MM.1S (cell line): ENCODE results near the gene TUBGCP3.

Experiments
- DNase-seq: peaks from one replicate; pipeline ENCODE4 v3.0.0-alpha.2; 2015
- H2AFZ ChIP-seq: fragments of 300-600 bp; sonication (generic); 2 replicates; pipeline ENCODE4 v1.6.0; 2016; ENCODE audit warnings: antibody characterized with exemption, low read length
- H3F3A ChIP-seq: fragments of 300-600 bp; sonication (generic); 2 replicates; pipeline ENCODE4 v1.6.1; 2016; ENCODE audit warnings: mild to moderate bottlenecking, antibody characterized with exemption, low read length, moderate library complexity, mixed read lengths; ENCODE audit not compliant: insufficient read depth
- H3K27ac ChIP-seq: fragments of 300-600 bp; sonication (generic); 2 replicates; pipeline ENCODE4 v1.5.1; 2016; ENCODE audit warnings: mild to moderate bottlenecking, low read length
- H3K27me3 ChIP-seq: fragments of 300-600 bp; sonication (generic); replicated peaks from 2 replicates; pipeline ENCODE4 v1.6.0; 2016; ENCODE audit warnings: low read length; ENCODE audit not compliant: insufficient read depth
- H3K36me3 ChIP-seq: fragments of 300-600 bp; sonication (generic); replicated peaks from 2 replicates; pipeline ENCODE4 v1.6.1; 2016; ENCODE audit warnings: mild to moderate bottlenecking, low read length, mixed read lengths; ENCODE audit not compliant: insufficient read depth
- H3K4me1 ChIP-seq: fragments of 300-600 bp; sonication (generic); 2 replicates; pipeline ENCODE4 v1.6.1; 2016; ENCODE audit warnings: low read length, mixed read lengths
- H3K4me2 ChIP-seq: fragments of 300-600 bp; sonication (generic); 2 replicates; pipeline ENCODE4 v1.6.0; 2016; ENCODE audit warnings: low read depth, low read length
- H3K4me3 ChIP-seq: fragments of 300-600 bp; sonication (generic); 2 replicates; pipeline ENCODE4 v1.5.1; 2016; ENCODE audit warnings: low read length, mixed read lengths
- H3K79me2 ChIP-seq: fragments of 300-600 bp; sonication (generic); 2 replicates; pipeline ENCODE4 v1.6.1; 2016; ENCODE audit warnings: mixed run types, low read length, mixed read lengths
- H3K9ac ChIP-seq: fragments of 300-600 bp; sonication (generic); 2 replicates; pipeline ENCODE4 v1.6.1; 2016; ENCODE audit warnings: low read length, mixed read lengths
- H3K9me2 ChIP-seq: fragments of 300-600 bp; sonication (generic); replicated peaks from 2 replicates; pipeline ENCODE4 v1.6.1; 2016; ENCODE audit warnings: mild to moderate bottlenecking, low read length, mixed read lengths; ENCODE audit not compliant: insufficient read depth
- H3K9me3 ChIP-seq: fragments of 300-600 bp; sonication (generic); replicated peaks from 2 replicates; pipeline ENCODE4 v1.6.1; 2016; ENCODE audit warnings: mild to moderate bottlenecking, low read length, mixed read lengths; ENCODE audit not compliant: insufficient read depth
- H4K20me1 ChIP-seq: fragments of 300-600 bp; sonication (generic); 2 replicates; pipeline ENCODE4 v1.6.1; 2016; ENCODE audit warnings: mild to moderate bottlenecking, low read length, moderate library complexity, mixed read lengths; ENCODE audit not compliant: insufficient read depth
- CTCF ChIP-seq: fragments of 300-600 bp; sonication (generic); IDR thresholded peaks from 2 replicates; pipeline ENCODE4 v1.5.1; 2016; ENCODE audit warnings: antibody characterized with exemption, low read length, mixed read lengths
- EZH2 ChIP-seq: fragments of 300-600 bp; sonication (generic); optimal IDR thresholded peaks from 2 replicates; pipeline ENCODE3; 2017; ENCODE audit warnings: low read depth, mild to moderate bottlenecking, antibody characterized with exemption, low read length, mixed read lengths
- EZH2phosphoT487 ChIP-seq: fragments of 300-600 bp; sonication (generic); IDR thresholded peaks from 2 replicates; pipeline ENCODE4 v1.6.1; 2018; ENCODE audit warnings: antibody characterized with exemption, low read length

The TUBGCP3 gene

DNA sequence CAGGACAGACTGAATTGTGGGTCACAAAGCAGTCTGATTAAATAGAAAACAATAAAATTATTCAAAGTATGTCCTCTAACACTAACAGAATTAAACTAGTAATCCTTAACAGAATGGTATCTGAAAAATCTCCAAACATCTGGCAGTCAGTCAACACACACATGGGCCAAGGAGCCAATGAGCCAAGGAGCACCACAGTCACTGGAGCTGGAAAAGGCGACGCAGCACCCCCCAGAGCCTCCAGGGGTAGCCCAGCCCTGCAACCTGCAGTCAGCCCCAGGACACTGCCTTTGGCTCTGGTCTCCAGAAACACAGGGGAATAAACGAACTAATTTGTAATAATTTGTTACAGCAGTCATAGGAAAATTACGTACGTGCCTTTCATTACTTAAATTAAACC is 12.3 kb downstream of the TUBGCP3 start:
- Histone ChIP-seq H3K79me2 (peaks cover 99% of the 10 kb centered on the region), H2AFZ (no peak overlapping the region), H3K27ac (no peak overlapping the region), H4K20me1 (peaks cover 78% of the 10 kb centered on the region), H3K9ac (no peak overlapping the region), H3K4me3 (no peak overlapping the region), H3K9me3 (no peaks in the 10 kb centered on the region), H3K36me3 (no peaks in the 10 kb centered on the region), H3K4me1 (peaks cover 21% of the 10 kb centered on the region), H3K4me2 (peak overlapping the region; percentile 18; the same call in 1 of the 2 replicates), H3F3A (peaks cover 6% of the 10 kb centered on the region; the same call in 1 of the 2 replicates), H3K27me3 (no peaks in the 10 kb centered on the region), H3K9me2 (no peaks in the 10 kb centered on the region)
- TF ChIP-seq CTCF = no peak
- TF ChIP-seq EZH2phosphoT487 = no peak
- no peak for TF ChIP-seq EZH2
- no peak for DNase-seq

DNA sequence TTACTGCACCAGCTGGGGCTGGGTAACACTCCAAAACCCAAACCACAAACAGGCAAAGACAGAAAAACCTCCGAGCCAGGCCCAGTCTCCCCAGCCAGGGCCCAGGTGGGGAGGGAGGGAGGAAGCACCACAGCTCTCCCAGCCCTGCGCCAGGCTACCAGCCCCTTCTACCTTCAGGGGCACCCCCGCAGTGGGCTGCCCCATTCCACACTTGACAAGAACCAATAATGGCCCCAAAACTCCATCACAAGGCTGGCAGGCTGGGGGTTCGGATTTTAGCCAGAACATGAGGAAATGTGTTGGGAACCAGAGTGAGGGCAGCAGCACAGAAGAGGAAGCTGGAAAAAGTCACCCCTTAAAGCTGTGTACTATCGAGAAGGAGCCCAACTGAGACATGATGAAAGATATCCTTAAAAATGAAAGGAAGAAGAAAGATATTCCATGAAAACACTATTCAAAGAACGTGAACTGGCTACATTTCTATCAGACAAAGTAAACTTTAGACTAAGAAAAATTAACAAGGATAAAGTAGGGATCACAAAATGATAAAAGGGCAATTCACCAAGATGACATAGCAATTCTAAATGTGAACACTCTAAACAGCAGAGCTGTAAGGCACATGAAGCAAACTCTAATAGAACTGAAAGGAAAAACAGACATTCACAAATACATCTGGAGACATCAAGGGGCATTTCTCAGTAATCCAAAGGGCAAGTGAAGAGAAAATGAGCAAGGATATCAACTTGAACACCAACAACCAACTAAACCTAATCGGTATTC is 12.9 kb downstream of the TUBGCP3 start:
- Histone ChIP-seq H3K4me2 (peak overlapping the region; percentile 18; the same call in 1 of the 2 replicates), H2AFZ (no peak overlapping the region), H3K9ac (no peak overlapping the region), H3F3A (peaks cover 6% of the 10 kb centered on the region; the same call in 1 of the 2 replicates), H3K4me3 (no peak overlapping the region), H3K27me3 (no peaks in the 10 kb centered on the region), H3K9me3 (no peaks in the 10 kb centered on the region), H3K9me2 (no peaks in the 10 kb centered on the region), H3K27ac (peak overlapping the region; percentile 31; the same call in 1 of the 2 replicates), H3K79me2 (peaks cover 99% of the 10 kb centered on the region), H4K20me1 (peaks cover 73% of the 10 kb centered on the region), H3K36me3 (no peaks in the 10 kb centered on the region), H3K4me1 (peaks cover 21% of the 10 kb centered on the region)
- TF ChIP-seq EZH2 (no peak), EZH2phosphoT487 (no peak), CTCF (no peak)
- no peak for DNase-seq

DNA sequence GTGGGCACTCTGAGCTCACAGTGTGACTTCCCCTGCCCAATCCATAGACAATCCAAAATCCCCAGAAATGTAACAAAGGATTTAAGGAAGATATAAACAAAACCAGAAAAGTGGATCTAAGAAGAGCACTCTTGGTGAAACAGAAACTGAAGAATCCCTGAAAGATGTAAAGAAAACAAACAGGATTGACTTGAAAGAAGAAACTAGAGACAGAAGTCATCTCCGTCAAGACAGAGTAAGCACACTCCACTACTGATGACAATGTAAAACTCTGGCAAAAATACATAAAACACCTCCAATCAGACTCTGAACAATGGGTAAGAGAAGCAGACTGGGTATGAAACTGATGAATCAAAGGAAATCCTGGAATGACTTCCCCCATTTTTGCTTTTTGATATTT is 13.5 kb downstream of the TUBGCP3 start:
- Histone ChIP-seq H3K9ac (no peak overlapping the region), H3K79me2 (peaks cover 99% of the 10 kb centered on the region), H4K20me1 (peaks cover 74% of the 10 kb centered on the region), H3K36me3 (no peaks in the 10 kb centered on the region), H3F3A (peaks cover 6% of the 10 kb centered on the region; the same call in 1 of the 2 replicates), H3K4me2 (peak overlapping the region; percentile 18; the same call in 1 of the 2 replicates), H3K27me3 (no peaks in the 10 kb centered on the region), H3K4me1 (peaks cover 21% of the 10 kb centered on the region), H3K4me3 (no peak overlapping the region), H3K27ac (peak overlapping the region; percentile 31; the same call in 1 of the 2 replicates), H2AFZ (no peak overlapping the region), H3K9me3 (no peaks in the 10 kb centered on the region), H3K9me2 (no peaks in the 10 kb centered on the region)
- TF ChIP-seq EZH2phosphoT487 (no peak), CTCF (no peak), EZH2 (no peak)
- no peak for DNase-seq
